Fibroblast of lung (primary cell): ENCODE results near the gene ENKUR. TPM values are rescaled to one million over a fixed set of nuclear protein-coding genes. Genes with fewer than 3 reads are reported as not detected.

Experiments
- DNase-seq, 2 donors: peaks; one replicate each; pipeline versions ENCODE4 v3.0.0 to v3.0.0-alpha.2; 2010; ENCODE audit warnings: low read depth in 2 of 2
- H2AFZ ChIP-seq: 2 replicates; pipeline ENCODE4 v1.5.1; 2012; ENCODE audit warnings: low read length, control low read depth, inconsistent platforms
- H3K27ac ChIP-seq: 2 replicates; pipeline ENCODE4 v1.5.1; 2011; ENCODE audit warnings: low read length, control low read depth; ENCODE audit not compliant: insufficient read depth
- H3K27me3 ChIP-seq: 2 replicates; pipeline ENCODE4 v1.5.1; 2011; ENCODE audit warnings: mild to moderate bottlenecking, low read length; ENCODE audit not compliant: control insufficient read depth, insufficient read depth
- H3K36me3 ChIP-seq: 2 replicates; pipeline ENCODE4 v1.5.1; 2011; ENCODE audit warnings: low read length; ENCODE audit not compliant: control insufficient read depth, insufficient read depth
- H3K4me1 ChIP-seq: 2 replicates; pipeline ENCODE4 v1.5.1; 2011; ENCODE audit warnings: low read length; ENCODE audit not compliant: control insufficient read depth, insufficient read depth; ENCODE audit errors: extremely low read depth
- H3K4me2 ChIP-seq: 2 replicates; pipeline ENCODE4 v1.5.1; 2011; ENCODE audit warnings: low read length, control low read depth; ENCODE audit not compliant: insufficient read depth; ENCODE audit errors: extremely low read depth
- H3K4me3 ChIP-seq, 4 experiments: fragments of 200-600 bp in 1 of 4; sonication (generic) in 1 of 4; replicated peaks in 1 of 4; 2 replicates each; pipeline ENCODE4 v1.5.1; 2011 to 2016; ENCODE audit warnings: low read length in 4 of 4, low read depth in 3 of 4, mild to moderate bottlenecking in 3 of 4, control low read depth in 2 of 4, inconsistent platforms in 1 of 4, mixed read lengths in 1 of 4; ENCODE audit not compliant: insufficient read depth in 1 of 4; ENCODE audit errors: control extremely low read depth in 1 of 4
- H3K79me2 ChIP-seq: 2 replicates; pipeline ENCODE4 v1.5.1; 2012; ENCODE audit warnings: mild to moderate bottlenecking, low read length, inconsistent platforms; ENCODE audit not compliant: control insufficient read depth, insufficient read depth
- H3K9ac ChIP-seq: 2 replicates; pipeline ENCODE4 v1.5.1; 2011; ENCODE audit warnings: mild to moderate bottlenecking, low read length, control low read depth; ENCODE audit not compliant: insufficient read depth
- H3K9me3 ChIP-seq: 2 replicates; pipeline ENCODE4 v1.5.1; 2012; ENCODE audit warnings: low read depth, low read length; ENCODE audit not compliant: control insufficient read depth, insufficient read depth
- H4K20me1 ChIP-seq: 2 replicates; pipeline ENCODE4 v1.5.1; 2011; ENCODE audit warnings: low read length; ENCODE audit not compliant: control insufficient read depth, insufficient read depth; ENCODE audit errors: extremely low read depth
- EZH2 ChIP-seq: IDR thresholded peaks from 2 replicates; pipeline ENCODE4 v1.5.1; 2012; ENCODE audit warnings: low read length, control low read depth, mild to moderate bottlenecking; ENCODE audit errors: missing control alignments
- polyA plus RNA-seq, 2 donors: library from polyadenylated mRNA; depleted of rRNA in 1 of 2; stranded (reverse) in 1 of 2; unstranded in 1 of 2; fragments of >200 nt; gene quantifications; 2 replicates each; pipeline ENCODE4 v1.2.1, GENCODE V29; 2011 to 2012; ENCODE audit warnings: missing spikeins in 1 of 2
- total RNA-seq: library from RNA; depleted of rRNA; stranded (reverse); fragments of >200 nt; gene quantifications from 2 replicates; pipeline ENCODE4 v1.2.1, GENCODE V29; 2014
- TF ChIP-seq, protein P1 (sequence below), 2 donors: IDR thresholded peaks in 1 of 2; conservative IDR thresholded peaks in 1 of 2; 1 replicate in 1 of 2; 2 replicates in 1 of 2; pipeline ENCODE4 v1.5.1; 2011 to 2012; ENCODE audit warnings: low read length in 2 of 2, control low read depth in 1 of 2, inconsistent platforms in 1 of 2, low read depth in 1 of 2, mild to moderate bottlenecking in 1 of 2

The ENKUR gene
- total and polyA plus RNA-seq, 2 donors (not counting 1 experiment from before 2014, with no cell fraction given), result 0.06 to 0.17 TPM

GRCh38 chr10:24947304-24948097 lies 68.5 kb downstream of the ENKUR start:
- H3K9me3 ChIP-seq, result no peaks in the 10 kb centered on the region
- TF ChIP-seq, protein P1, sequence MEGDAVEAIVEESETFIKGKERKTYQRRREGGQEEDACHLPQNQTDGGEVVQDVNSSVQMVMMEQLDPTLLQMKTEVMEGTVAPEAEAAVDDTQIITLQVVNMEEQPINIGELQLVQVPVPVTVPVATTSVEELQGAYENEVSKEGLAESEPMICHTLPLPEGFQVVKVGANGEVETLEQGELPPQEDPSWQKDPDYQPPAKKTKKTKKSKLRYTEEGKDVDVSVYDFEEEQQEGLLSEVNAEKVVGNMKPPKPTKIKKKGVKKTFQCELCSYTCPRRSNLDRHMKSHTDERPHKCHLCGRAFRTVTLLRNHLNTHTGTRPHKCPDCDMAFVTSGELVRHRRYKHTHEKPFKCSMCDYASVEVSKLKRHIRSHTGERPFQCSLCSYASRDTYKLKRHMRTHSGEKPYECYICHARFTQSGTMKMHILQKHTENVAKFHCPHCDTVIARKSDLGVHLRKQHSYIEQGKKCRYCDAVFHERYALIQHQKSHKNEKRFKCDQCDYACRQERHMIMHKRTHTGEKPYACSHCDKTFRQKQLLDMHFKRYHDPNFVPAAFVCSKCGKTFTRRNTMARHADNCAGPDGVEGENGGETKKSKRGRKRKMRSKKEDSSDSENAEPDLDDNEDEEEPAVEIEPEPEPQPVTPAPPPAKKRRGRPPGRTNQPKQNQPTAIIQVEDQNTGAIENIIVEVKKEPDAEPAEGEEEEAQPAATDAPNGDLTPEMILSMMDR (conservative IDR thresholded peaks at IDR 0.05 in 1 of 2, IDR thresholded peaks at IDR 0.05 in 1 of 2; ENCODE audit: low read depth in 1 of 2, low read length in 2 of 2), result no peak
- no peak for TF ChIP-seq EZH2
- no peaks in the 10 kb centered on the region for H3K27me3 ChIP-seq
- no peak overlapping the region for H3K9ac ChIP-seq
- peak; percentile 65 to 73 for DNase-seq
- H3K27ac ChIP-seq, result peak overlapping the region; percentile 15
- H3K4me2 ChIP-seq, result peak overlapping the region; percentile 46
- H3K4me1 ChIP-seq, result peaks cover 7% of the 10 kb centered on the region
- no peaks in the 10 kb centered on the region for H4K20me1 ChIP-seq
- no peaks in the 10 kb centered on the region for H3K79me2 ChIP-seq
- H3K4me3 ChIP-seq, result no peak overlapping the region
- no peaks in the 10 kb centered on the region for H3K36me3 ChIP-seq
- no peak overlapping the region for H2AFZ ChIP-seq

- Histone ChIP-seq H3K79me2 (no peaks in the 10 kb centered on the region), H3K27ac (no peak overlapping the region), H3K27me3 (no peaks in the 10 kb centered on the region), H3K4me1 (peaks cover 2% of the 10 kb centered on the region), H4K20me1 (no peaks in the 10 kb centered on the region), H2AFZ (no peak overlapping the region), H3K9me3 (no peaks in the 10 kb centered on the region), H3K4me3 (no peak overlapping the region), H3K4me2 (no peak overlapping the region), H3K36me3 (no peaks in the 10 kb centered on the region), H3K9ac (no peak overlapping the region)
- no peak for TF ChIP-seq EZH2
- TF ChIP-seq, protein P1 (conservative IDR thresholded peaks at IDR 0.05 in 1 of 2, IDR thresholded peaks at IDR 0.05 in 1 of 2; ENCODE audit: low read depth in 1 of 2, low read length in 2 of 2), result no peak
- peak; percentile 70 to 90 for DNase-seq
These were observed 71.3 kb downstream of the ENKUR start for GRCh38 chr10:24944512-24945255.

- TF ChIP-seq EZH2, result no peak
- TF ChIP-seq, protein P1 (conservative IDR thresholded peaks at IDR 0.05 in 1 of 2, IDR thresholded peaks at IDR 0.05 in 1 of 2; ENCODE audit: low read depth in 1 of 2, low read length in 2 of 2), result no peak
- H3K4me1 ChIP-seq, result no peaks in the 10 kb centered on the region
- H3K27me3 ChIP-seq, result no peaks in the 10 kb centered on the region
- no peak overlapping the region for H3K4me3 ChIP-seq
- H3K36me3 ChIP-seq, result no peaks in the 10 kb centered on the region
- no peaks in the 10 kb centered on the region for H3K9me3 ChIP-seq
- H3K27ac ChIP-seq, result no peak overlapping the region
- no peaks in the 10 kb centered on the region for H4K20me1 ChIP-seq
- no peaks in the 10 kb centered on the region for H3K79me2 ChIP-seq
- no peak for DNase-seq
- no peak overlapping the region for H2AFZ ChIP-seq
- H3K4me2 ChIP-seq, result no peak overlapping the region
- no peak overlapping the region for H3K9ac ChIP-seq
These were observed 77.4 kb downstream of the ENKUR start for GRCh38 chr10:24938525-24938924.
